Endothelial cell of umbilical vein (primary cell): ENCODE measurements around the gene FAM184B. TPM values are rescaled to one million over a fixed set of nuclear protein-coding genes. Genes with fewer than 3 reads are reported as not detected.

Experiments
- BruUV-seq: library from RNA; stranded (reverse); fragments of 400-500 nt; replicated peaks from 2 replicates; lab custom pipeline; 2021; lab: Mats Ljungman, UMichigan
- CTCF ChIA-PET: fragments of 300-600, 350-600 bp; sonication (Branson Sonifier 250); formaldehyde crosslinking; loops from one replicate; lab custom pipeline; 2021; ENCODE audit warnings: antibody characterized with exemption, inconsistent platforms; lab: Charles Lee
- POLR2A ChIA-PET: fragments of 300-600, 350-600 bp; sonication (Branson Sonifier 250); formaldehyde crosslinking; loops from one replicate; lab custom pipeline; 2021; ENCODE audit warnings: antibody characterized with exemption, inconsistent platforms; lab: Charles Lee
- DNase-seq: peaks from one replicate; pipeline ENCODE4 v3.0.0-alpha.2; 2011; ENCODE audit warnings: low read depth, low spot score
- FAIRE-seq: peaks from 2 replicates; lab custom pipeline; 2011; peaks lifted over from hg19 to GRCh38; lab: Jason Lieb, UNC
- H2AFZ ChIP-seq: 2 replicates; pipeline ENCODE4 v1.6.0; 2012; ENCODE audit warnings: low read depth, low read length, control low read depth, inconsistent platforms
- H3K27ac ChIP-seq: 2 replicates; pipeline ENCODE4 v1.5.1; 2011; ENCODE audit warnings: low read depth, mild to moderate bottlenecking, control low read depth, low read length, moderate library complexity; ENCODE audit not compliant: insufficient read depth
- H3K27me3 ChIP-seq, 2 experiments: 2 replicates each; pipeline versions ENCODE4 v1.6.0 to v1.6.1; 2011; ENCODE audit warnings: low read length in 2 of 2, mixed read lengths in 1 of 2; ENCODE audit not compliant: control insufficient read depth in 2 of 2, insufficient read depth in 2 of 2
- H3K36me3 ChIP-seq, 2 experiments: 2 replicates in 1 of 2; 3 replicates in 1 of 2; pipeline ENCODE4 v1.5.1; 2011; ENCODE audit warnings: low read length in 2 of 2, mild to moderate bottlenecking in 1 of 2, moderate library complexity in 1 of 2; ENCODE audit not compliant: control insufficient read depth in 2 of 2, insufficient read depth in 2 of 2; ENCODE audit errors: extremely low read depth in 1 of 2
- H3K4me1 ChIP-seq: 3 replicates; pipeline ENCODE4 v1.5.1; 2011; ENCODE audit warnings: mild to moderate bottlenecking, low read length; ENCODE audit not compliant: control insufficient read depth, insufficient read depth; ENCODE audit errors: extremely low read depth
- H3K4me2 ChIP-seq: 2 replicates; pipeline ENCODE4 v1.6.1; 2011; ENCODE audit warnings: low read length, control low read depth, mixed read lengths; ENCODE audit not compliant: insufficient read depth
- H3K4me3 ChIP-seq, 3 experiments: fragments of 200-600 bp in 1 of 3; sonication (generic), shearing (Covaris generic) in 1 of 3; replicated peaks in 1 of 3; 2 replicates each; pipeline ENCODE4 v1.5.1; 2011 to 2016; ENCODE audit warnings: control low read depth in 3 of 3, low read length in 3 of 3, mild to moderate bottlenecking in 2 of 3, inconsistent platforms in 1 of 3, low read depth in 1 of 3, moderate library complexity in 1 of 3; ENCODE audit not compliant: insufficient read depth in 1 of 3
- H3K79me2 ChIP-seq: 2 replicates; pipeline ENCODE4 v1.6.0; 2012; ENCODE audit warnings: low read length, inconsistent platforms; ENCODE audit not compliant: control insufficient read depth, insufficient read depth
- H3K9ac ChIP-seq: replicated peaks from 2 replicates; pipeline ENCODE3; 2011; ENCODE audit warnings: low read length, control low read depth; ENCODE audit not compliant: insufficient read depth; ENCODE audit errors: extremely low read depth
- H3K9me1 ChIP-seq: replicated peaks from 3 replicates; pipeline ENCODE4 v1.6.0; 2011; ENCODE audit warnings: mild to moderate bottlenecking, low read length; ENCODE audit not compliant: control insufficient read depth, insufficient read depth; ENCODE audit errors: extremely low read depth
- H3K9me3 ChIP-seq: replicated peaks from 2 replicates; pipeline ENCODE4 v1.5.1; 2012; ENCODE audit warnings: low read length, inconsistent platforms; ENCODE audit not compliant: control insufficient read depth, insufficient read depth
- H4K20me1 ChIP-seq: replicated peaks from 2 replicates; pipeline ENCODE3; 2011; ENCODE audit warnings: mild to moderate bottlenecking, low read length; ENCODE audit not compliant: control insufficient read depth, insufficient read depth; ENCODE audit errors: extremely low read depth
- EZH2 ChIP-seq: IDR thresholded peaks from 2 replicates; pipeline ENCODE4 v1.6.1; 2012; ENCODE audit warnings: borderline replicate concordance, low read depth, mild to moderate bottlenecking, moderate library complexity, low read length, inconsistent platforms; ENCODE audit not compliant: severe bottlenecking
- FOS ChIP-seq: IDR thresholded peaks from 2 replicates; pipeline ENCODE4 v1.6.1; 2011; ENCODE audit warnings: mild to moderate bottlenecking, low read length, moderate library complexity, borderline replicate concordance; ENCODE audit not compliant: insufficient read depth
- GATA2 ChIP-seq: IDR thresholded peaks from 2 replicates; pipeline ENCODE4 v1.7.0; 2011; ENCODE audit warnings: low read depth, mild to moderate bottlenecking, moderate library complexity, mixed read lengths, low read length; ENCODE audit not compliant: insufficient read length, insufficient read depth
- JUN ChIP-seq: IDR thresholded peaks from 2 replicates; pipeline ENCODE4 v1.6.1; 2011; ENCODE audit warnings: borderline replicate concordance, low read depth; ENCODE audit not compliant: insufficient read length, insufficient read depth
- MAX ChIP-seq: IDR thresholded peaks from 2 replicates; pipeline ENCODE4 v1.6.1; 2011; ENCODE audit not compliant: insufficient read depth, insufficient read length
- MYC ChIP-seq: IDR thresholded peaks from one replicate; pipeline ENCODE4 v1.6.1; 2011; ENCODE audit warnings: mild to moderate bottlenecking, low read depth, low read length
- POLR2A ChIP-seq: IDR thresholded peaks from 2 replicates; pipeline ENCODE4 v1.6.1; 2012; ENCODE audit warnings: low read depth, mild to moderate bottlenecking, control low read depth, low read length
- POLR2AphosphoS5 ChIP-seq: IDR thresholded peaks from 2 replicates; pipeline ENCODE4 v1.6.1; 2012; ENCODE audit warnings: low read depth, mild to moderate bottlenecking, control low read depth, low read length, moderate library complexity; ENCODE audit not compliant: insufficient read depth
- dilution Hi-C: fragments of 300-500 bp; cut with MboI; formaldehyde crosslinking; loops from one replicate; pipeline ENCODE4 v1.15.0; 2019; ENCODE audit warnings: low sequenced_read_pairs; ENCODE audit not compliant: extremely low pct_ligation_motif_present
- intact Hi-C: fragments of 100-400 bp; cut with micrococcal nuclease; formaldehyde crosslinking; loops from one replicate; pipeline ENCODE4 v1.10.0; 2022
- polyA plus RNA-seq, 4 experiments: library from polyadenylated mRNA; depleted of rRNA in 3 of 4; stranded (reverse) in 3 of 4; unstranded in 1 of 4; fragments of >200 nt; gene quantifications; 2 replicates each; pipeline versions ENCODE4 v1.2.1 to v1.2.3, GENCODE V29; 2011 to 2012; ENCODE audit warnings: missing spikeins in 1 of 4
- total RNA-seq: library from RNA; stranded (reverse); gene quantifications from 2 replicates; pipeline ENCODE4 v1.2.3, GENCODE V29; 2021
- TF ChIP-seq, protein P1 (sequence below), 2 donors: IDR thresholded peaks; 1 replicate in 1 of 2; 2 replicates in 1 of 2; pipeline ENCODE4 v1.5.1; 2011; ENCODE audit warnings: low read length in 2 of 2, mild to moderate bottlenecking in 2 of 2, moderate library complexity in 2 of 2, control low read depth in 1 of 2, inconsistent platforms in 1 of 2, low read depth in 1 of 2; ENCODE audit not compliant: insufficient read depth in 1 of 2; ENCODE audit errors: extremely low read depth in 1 of 2

FAM184B gene
- total and polyA plus RNA-seq, 2 donors (not counting 3 experiments of a cell fraction or from before 2014, with no cell fraction given), result not detected

GRCh38 chr4:17805580-17806155, 24.2 kb upstream of the FAM184B start:
- POLR2A ChIA-PET, result no interaction called here
- Histone ChIP-seq H4K20me1 (peaks cover 2% of the 10 kb centered on the region), H2AFZ (no peak overlapping the region), H3K79me2 (peaks cover 65% of the 10 kb centered on the region), H3K4me2 (no peak overlapping the region), H3K4me1 (peaks cover 23% of the 10 kb centered on the region), H3K27me3 (no peaks in the 10 kb centered on the region), H3K4me3 (no peak overlapping the region), H3K36me3 (peaks cover 12% of the 10 kb centered on the region in 2 experiments), H3K9me3 (no peaks in the 10 kb centered on the region), H3K9ac (no peak overlapping the region), H3K27ac (no peak overlapping the region), H3K9me1 (no peaks in the 10 kb centered on the region)
- dilution Hi-C loops (no loop called here), intact Hi-C loops (no loop called here)
- DNase-seq (no peak), FAIRE-seq (no peak)
- TF ChIP-seq, protein P1, sequence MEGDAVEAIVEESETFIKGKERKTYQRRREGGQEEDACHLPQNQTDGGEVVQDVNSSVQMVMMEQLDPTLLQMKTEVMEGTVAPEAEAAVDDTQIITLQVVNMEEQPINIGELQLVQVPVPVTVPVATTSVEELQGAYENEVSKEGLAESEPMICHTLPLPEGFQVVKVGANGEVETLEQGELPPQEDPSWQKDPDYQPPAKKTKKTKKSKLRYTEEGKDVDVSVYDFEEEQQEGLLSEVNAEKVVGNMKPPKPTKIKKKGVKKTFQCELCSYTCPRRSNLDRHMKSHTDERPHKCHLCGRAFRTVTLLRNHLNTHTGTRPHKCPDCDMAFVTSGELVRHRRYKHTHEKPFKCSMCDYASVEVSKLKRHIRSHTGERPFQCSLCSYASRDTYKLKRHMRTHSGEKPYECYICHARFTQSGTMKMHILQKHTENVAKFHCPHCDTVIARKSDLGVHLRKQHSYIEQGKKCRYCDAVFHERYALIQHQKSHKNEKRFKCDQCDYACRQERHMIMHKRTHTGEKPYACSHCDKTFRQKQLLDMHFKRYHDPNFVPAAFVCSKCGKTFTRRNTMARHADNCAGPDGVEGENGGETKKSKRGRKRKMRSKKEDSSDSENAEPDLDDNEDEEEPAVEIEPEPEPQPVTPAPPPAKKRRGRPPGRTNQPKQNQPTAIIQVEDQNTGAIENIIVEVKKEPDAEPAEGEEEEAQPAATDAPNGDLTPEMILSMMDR (IDR thresholded peaks at IDR 0.05; ENCODE audit: extremely low read depth in 1 of 2, insufficient read depth in 1 of 2, low read depth in 1 of 2, low read length in 2 of 2), result no peak
- no peak for TF ChIP-seq GATA2
- TF ChIP-seq MYC, result no peak
- TF ChIP-seq JUN, result no peak
- no peak for TF ChIP-seq FOS
- no peak for TF ChIP-seq MAX
- no peak for TF ChIP-seq POLR2A
- TF ChIP-seq EZH2, result no peak
- TF ChIP-seq POLR2AphosphoS5, result no peak
- BruUV-seq, result no TSS peak
- CTCF ChIA-PET, result interaction anchor here (1.1 to 2.4 kb wide), 5 partner anchors 11 to 789 kb away, joined by 3 to 8 read pairs (median 7); no protein-coding TSS in a partner anchor
